Measurements from ENCODE around the gene CMTM7. TPM values are rescaled to one million over a fixed set of nuclear protein-coding genes. Genes with fewer than 3 reads are reported as not detected.

CMTM7 gene
- total and polyA plus RNA-seq, 2 of the 13 experiments (the other 11 are each of a cell fraction or from before 2014, with no cell fraction given): 20.9 to 21.4 TPM

DNA sequence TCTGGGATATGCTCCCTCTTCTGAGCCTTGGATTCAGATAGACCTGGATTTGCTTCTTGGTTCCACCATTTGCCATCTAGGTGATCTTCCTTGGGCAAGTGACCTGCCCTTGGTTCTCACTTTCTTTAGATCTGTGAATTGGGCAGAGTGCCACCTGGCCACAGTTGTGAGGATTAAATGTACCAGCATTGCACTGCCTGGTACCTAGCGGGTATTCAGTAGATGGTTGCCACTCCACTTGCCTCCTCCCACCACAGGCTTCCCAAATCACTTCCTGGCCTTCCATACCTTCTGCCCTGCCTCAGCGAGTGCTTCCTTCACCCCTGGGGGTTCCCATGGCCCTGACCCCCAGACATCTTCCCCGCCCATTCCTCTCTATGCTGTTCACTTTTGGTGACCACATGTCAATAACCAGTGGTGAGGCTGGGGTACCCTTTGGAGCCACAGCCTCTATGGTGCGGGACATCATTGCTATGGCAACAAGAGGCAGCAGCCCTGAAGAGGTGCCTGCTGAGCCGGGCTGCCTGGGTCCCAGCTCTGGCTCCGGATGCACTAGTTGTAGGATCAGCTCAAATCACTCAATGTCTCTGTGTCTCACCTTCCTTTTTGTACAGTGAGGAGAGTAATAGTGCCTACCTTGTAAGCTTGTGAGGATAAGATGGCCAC lies 40.5 kb downstream of the CMTM7 start:
- WGBS (ENCODE audit: low lambda C conversion rate): 95% methylated on average over 5 of the region's 6 CpGs
- Histone ChIP-seq H3K4me1 (ENCODE audit: insufficient read depth, low read length) (peaks cover 14% of the 10 kb centered on the region), H3K4me3 (replicated peaks in 1 of 3; ENCODE audit: insufficient read depth in 1 of 3, low read depth in 2 of 3, low read length in 3 of 3) (no peak overlapping the region), H3K4me2 (ENCODE audit: low read depth, low read length) (no peak overlapping the region), H3K9ac (ENCODE audit: insufficient read depth, low read depth, low read length) (no peak overlapping the region), H3K27me3 (ENCODE audit: control insufficient read depth in 1 of 2, insufficient read depth in 2 of 2, low read length in 2 of 2) (no peaks in the 10 kb centered on the region), H4K20me1 (ENCODE audit: insufficient read depth, low read length) (no peaks in the 10 kb centered on the region), H3K9me3 (ENCODE audit: low read length) (no peaks in the 10 kb centered on the region), H2AFZ (ENCODE audit: low read length) (no peak overlapping the region), H3K27ac (ENCODE audit: extremely low read length, insufficient read depth, low read length) (no peak overlapping the region), H3K79me2 (ENCODE audit: insufficient read depth, low read length) (peaks cover 17% of the 10 kb centered on the region), H3K36me3 (replicated peaks in 1 of 2; ENCODE audit: control insufficient read depth in 1 of 2, insufficient read depth in 2 of 2, low read length in 2 of 2) (peaks cover 0 to 3% of the 10 kb centered on the region in 2 experiments; a peak in 1 of 5 replicates)
- DNase-seq (ENCODE audit: low spot score): no peak
- no peak for FAIRE-seq
- in situ Hi-C loops (cut with HindIII; ENCODE audit: extremely low pct_ligation_motif_present, low pct_unique_long_range_greater_than_20kb): no loop called here
- ChIA-PET CTCF (ENCODE audit: low intra/inter-chr PET ratio, low total read pairs) (no interaction called here), POLR2A (no interaction called here)
- no peak for ATAC-seq
- no peak for TF ChIP-seq TBX2 (CRISPR knock-in tag; IDR thresholded peaks at IDR 0.05; ENCODE audit: borderline replicate concordance)
- no peak for TF ChIP-seq DNMT1 (CRISPR knock-in tag; IDR thresholded peaks at IDR 0.05)
- no peak for TF ChIP-seq MEF2D (CRISPR knock-in tag; IDR thresholded peaks at IDR 0.05)
- no peak for TF ChIP-seq ZSCAN20 (CRISPR knock-in tag; IDR thresholded peaks at IDR 0.05; ENCODE audit: borderline replicate concordance)
- no peak for TF ChIP-seq NFE2 (CRISPR knock-in tag; IDR thresholded peaks at IDR 0.05)
- no peak for TF ChIP-seq ZFY (CRISPR knock-in tag; IDR thresholded peaks at IDR 0.05)
- no peak for TF ChIP-seq TP53 (CRISPR knock-in tag; conservative IDR thresholded peaks at IDR 0.05)
- no peak for TF ChIP-seq CC2D1A (CRISPR knock-in tag; IDR thresholded peaks at IDR 0.05)
- TF ChIP-seq CCDC6 (CRISPR knock-in tag; IDR thresholded peaks at IDR 0.05): no peak
- TF ChIP-seq NFIB (CRISPR knock-in tag; IDR thresholded peaks at IDR 0.05; ENCODE audit: borderline replicate concordance): no peak
- TF ChIP-seq ZNF564 (CRISPR knock-in tag; IDR thresholded peaks at IDR 0.05): no peak
- no peak for TF ChIP-seq SRSF9 (IDR thresholded peaks at IDR 0.05; ENCODE audit: borderline replicate concordance, insufficient read depth, low read depth, low read length, poor library complexity, severe bottlenecking)
- TF ChIP-seq, protein P1, sequence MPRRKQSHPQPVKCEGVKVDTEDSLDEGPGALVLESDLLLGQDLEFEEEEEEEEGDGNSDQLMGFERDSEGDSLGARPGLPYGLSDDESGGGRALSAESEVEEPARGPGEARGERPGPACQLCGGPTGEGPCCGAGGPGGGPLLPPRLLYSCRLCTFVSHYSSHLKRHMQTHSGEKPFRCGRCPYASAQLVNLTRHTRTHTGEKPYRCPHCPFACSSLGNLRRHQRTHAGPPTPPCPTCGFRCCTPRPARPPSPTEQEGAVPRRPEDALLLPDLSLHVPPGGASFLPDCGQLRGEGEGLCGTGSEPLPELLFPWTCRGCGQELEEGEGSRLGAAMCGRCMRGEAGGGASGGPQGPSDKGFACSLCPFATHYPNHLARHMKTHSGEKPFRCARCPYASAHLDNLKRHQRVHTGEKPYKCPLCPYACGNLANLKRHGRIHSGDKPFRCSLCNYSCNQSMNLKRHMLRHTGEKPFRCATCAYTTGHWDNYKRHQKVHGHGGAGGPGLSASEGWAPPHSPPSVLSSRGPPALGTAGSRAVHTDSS (CRISPR knock-in tag; conservative IDR thresholded peaks at IDR 0.05): no peak
- no peak for TF ChIP-seq SP2 (CRISPR knock-in tag; IDR thresholded peaks at IDR 0.05)
- TF ChIP-seq KMT2B (CRISPR knock-in tag; IDR thresholded peaks at IDR 0.05): no peak
- BruUV-seq (replicated peaks): no TSS peak
- intact Hi-C loops (cut with micrococcal nuclease; ENCODE audit: unreplicated experiment): no loop called here
